Lower leg skin (tissue), 4 donors: ENCODE measurements around the gene CPEB2. TPM values are rescaled to one million over a fixed set of nuclear protein-coding genes. Genes with fewer than 3 reads are reported as not detected.

Experiments
- DNase-seq, 2 donors: peaks; one replicate each; pipeline ENCODE4 v3.0.0-alpha.2; 2019; ENCODE audit warnings: low spot score in 2 of 2
- H3K4me3 ChIP-seq: fragments of 200-600 bp; sonication (generic); 2 replicates; pipeline ENCODE4 v1.5.1; 2017; ENCODE audit warnings: mild to moderate bottlenecking, low read depth; ENCODE audit not compliant: poor library complexity, severe bottlenecking
- CTCF ChIP-seq, 3 donors: fragments of 450-650 bp; IDR thresholded peaks; one replicate each; pipeline ENCODE4 v1.5.1; 2016; ENCODE audit warnings: antibody characterized with exemption in 3 of 3, mild to moderate bottlenecking in 3 of 3, moderate library complexity in 2 of 3
- POLR2A ChIP-seq, 2 donors: fragments of 450-650 bp; IDR thresholded peaks; one replicate each; pipeline ENCODE4 v1.6.1; 2016 to 2017; ENCODE audit warnings: antibody characterized with exemption in 2 of 2, mild to moderate bottlenecking in 1 of 2, moderate library complexity in 1 of 2
- WGBS, 2 donors: methylation state at CpG; one replicate each; pipeline ENCODE4 v1.1.5; 2018; 5-methylcytosine and 5-hydroxymethylcytosine counted together
- intact Hi-C: fragments of 100-400 bp; cut with DNase I; formaldehyde crosslinking; loops from one replicate; pipeline ENCODE4 v1.15.0; 2023; ENCODE audit warnings: low total_unique reads
- total RNA-seq, 4 donors: library from RNA; depleted of rRNA; stranded (reverse); fragments of >200 nt; gene quantifications; one replicate each; pipeline ENCODE4 v1.1.0, GENCODE V29; 2016

CPEB2 gene
- total RNA-seq, 4 donors from 2014 or later = 45.3 to 61.1 (median 52.8) TPM

DNA sequence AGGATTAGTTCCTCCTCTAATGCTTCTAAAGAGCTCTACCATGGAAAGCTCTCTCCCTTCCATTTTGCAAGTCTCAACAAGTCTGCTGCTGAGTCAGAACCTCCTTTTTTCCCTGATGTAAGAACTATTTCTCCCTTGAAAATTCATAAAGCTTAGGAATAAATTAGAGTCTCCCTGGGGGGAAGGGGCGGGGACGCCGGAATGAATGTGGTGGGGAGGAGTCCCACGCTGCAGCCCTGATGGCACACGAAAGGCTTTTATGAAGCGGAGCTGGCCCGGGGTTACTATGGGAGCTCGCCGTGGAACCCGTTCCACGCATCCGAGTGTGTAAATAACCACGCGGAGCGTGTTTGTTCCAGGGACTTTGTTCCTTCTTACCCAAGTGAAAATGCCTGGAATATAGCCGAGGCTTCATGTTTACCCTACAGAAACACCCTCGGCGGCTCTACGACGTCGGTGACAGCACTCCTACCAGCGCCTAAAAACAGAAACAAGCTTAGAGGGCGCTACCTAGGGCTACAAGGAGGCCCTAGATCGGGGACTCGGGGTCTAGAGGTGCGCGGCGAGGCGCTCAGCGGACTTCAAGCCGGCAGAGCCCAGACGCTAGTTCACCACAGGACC, 923 bp upstream of the CPEB2 start:
- TF ChIP-seq CTCF (IDR thresholded peaks at IDR 0.05) = no peak
- no peak for TF ChIP-seq POLR2A (IDR thresholded peaks at IDR 0.05)
- intact Hi-C loops = loop anchor here (10.0 kb wide), 1 partner anchor 653 kb away; the partner anchor contains the start of gene FBXL5
- WGBS, 2 donors = 0 to 1% methylated on average over 32 of the region's 32 CpGs
- peak; percentile 86 to 97 for DNase-seq
- H3K4me3 ChIP-seq = peak overlapping the region; percentile 97

- peak overlapping the region; percentile 97 for H3K4me3 ChIP-seq
- WGBS, 2 donors = 0 to 1% methylated on average over 31 to 49 of the region's 74 CpGs
- intact Hi-C loops = loop anchor here (10.0 kb wide), 1 partner anchor 652 kb away; the partner anchor contains the start of gene FBXL5
- TF ChIP-seq CTCF (IDR thresholded peaks at IDR 0.05) (no peak), POLR2A (IDR thresholded peaks at IDR 0.05) (no peak)
- peak; percentile 79 to 95 for DNase-seq
These were observed 549 bp downstream of the CPEB2 start for GRCh38 chr4:15002659-15003400.

GRCh38 chr4:15003401-15003890, 1.2 kb downstream of the CPEB2 start:
- no peak for TF ChIP-seq CTCF (IDR thresholded peaks at IDR 0.05)
- peak; percentile 26 to 90 for DNase-seq
- intact Hi-C loops = loop anchor here (10.0 kb wide), 1 partner anchor 651 kb away; the partner anchor contains the start of gene FBXL5
- peak overlapping the region; percentile 97 for H3K4me3 ChIP-seq
- 3 to 10% methylated on average over 2 to 7 of the region's 65 CpGs for whole genome bisulfite sequencing, 2 donors

GRCh38 chr4:15003891-15004738, 1.8 kb downstream of the CPEB2 start:
- peak; percentile 23 to 90 for DNase-seq
- intact Hi-C loops = loop anchor here (10.0 kb wide), 1 partner anchor 651 kb away; the partner anchor contains the start of gene FBXL5
- peak overlapping the region; percentile 97 for H3K4me3 ChIP-seq
- TF ChIP-seq POLR2A (IDR thresholded peaks at IDR 0.05) (no peak), CTCF (IDR thresholded peaks at IDR 0.05) (no peak)
- 0 to 1% methylated on average over 34 to 56 of the region's 109 CpGs for WGBS, 2 donors

DNA sequence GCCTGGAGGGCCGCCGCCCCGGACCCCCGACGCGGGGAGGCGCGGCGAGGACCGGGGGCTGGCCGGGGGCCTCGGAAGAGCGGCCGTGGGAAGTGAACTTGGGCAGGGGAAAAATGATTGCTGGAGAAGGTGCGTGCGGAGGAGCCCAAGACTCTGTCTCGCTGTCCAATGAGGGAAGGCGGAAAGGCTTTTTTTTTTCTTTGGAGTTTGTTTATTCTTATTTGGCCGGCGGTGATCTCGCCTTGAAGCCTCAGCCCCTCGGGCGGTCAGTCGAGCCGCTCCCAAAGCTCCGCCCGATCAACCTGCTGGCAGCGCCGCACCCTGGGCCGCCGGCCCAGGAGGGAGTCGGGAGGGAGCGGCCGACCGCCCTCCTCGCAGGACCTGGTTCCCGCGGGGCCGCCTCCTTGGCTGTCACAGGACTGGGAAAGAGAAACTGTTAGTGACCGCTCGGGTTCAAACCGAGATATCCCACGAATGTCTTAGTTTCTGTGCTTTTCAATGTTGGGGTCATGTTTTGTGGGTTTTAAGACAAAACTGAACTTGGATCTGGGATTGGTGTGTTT, 2.5 kb downstream of the CPEB2 start:
- TF ChIP-seq POLR2A (IDR thresholded peaks at IDR 0.05) (no peak), CTCF (IDR thresholded peaks at IDR 0.05) (no peak)
- 0% methylated on average over 39 to 41 of the region's 43 CpGs for WGBS, 2 donors
- peak; percentile 83 to 96 for DNase-seq
- intact Hi-C loops = loop anchor here (10.0 kb wide), 1 partner anchor 650 kb away; the partner anchor contains the start of gene FBXL5
- H3K4me3 ChIP-seq = peak overlapping the region; percentile 97
